HL-60/S4 treated with retinoic acid at 250 ng/mL for 4 days and 3 days (cell line): ENCODE results near the gene VAV3.

Experiments
- in situ Hi-C: fragments of 300-500 bp; cut with MboI; formaldehyde crosslinking; loops from 2 replicates; pipeline ENCODE4 v1.7.0; 2022; ENCODE audit warnings: low sequenced_read_pairs

The VAV3 gene

DNA sequence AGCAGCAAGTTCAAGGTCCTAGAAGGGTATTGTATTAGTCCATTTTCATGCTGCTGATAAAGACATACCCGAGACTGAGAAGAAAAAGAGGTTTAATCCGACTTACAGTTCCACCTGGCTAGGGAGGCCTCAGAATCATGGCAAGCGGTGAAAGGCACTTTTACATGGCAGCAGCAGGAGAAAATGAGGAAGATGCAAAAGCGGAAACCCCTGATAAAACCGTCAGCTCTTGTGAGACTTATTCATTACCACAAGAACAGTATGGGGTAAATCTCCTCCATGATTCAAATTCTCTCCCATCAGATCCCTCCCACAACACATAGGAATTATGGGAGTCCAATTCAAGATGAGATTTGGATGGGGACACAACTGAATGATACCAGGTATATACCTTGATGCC is 414.6 kb downstream of the VAV3 start:
- in situ Hi-C loops = no loop called here

DNA sequence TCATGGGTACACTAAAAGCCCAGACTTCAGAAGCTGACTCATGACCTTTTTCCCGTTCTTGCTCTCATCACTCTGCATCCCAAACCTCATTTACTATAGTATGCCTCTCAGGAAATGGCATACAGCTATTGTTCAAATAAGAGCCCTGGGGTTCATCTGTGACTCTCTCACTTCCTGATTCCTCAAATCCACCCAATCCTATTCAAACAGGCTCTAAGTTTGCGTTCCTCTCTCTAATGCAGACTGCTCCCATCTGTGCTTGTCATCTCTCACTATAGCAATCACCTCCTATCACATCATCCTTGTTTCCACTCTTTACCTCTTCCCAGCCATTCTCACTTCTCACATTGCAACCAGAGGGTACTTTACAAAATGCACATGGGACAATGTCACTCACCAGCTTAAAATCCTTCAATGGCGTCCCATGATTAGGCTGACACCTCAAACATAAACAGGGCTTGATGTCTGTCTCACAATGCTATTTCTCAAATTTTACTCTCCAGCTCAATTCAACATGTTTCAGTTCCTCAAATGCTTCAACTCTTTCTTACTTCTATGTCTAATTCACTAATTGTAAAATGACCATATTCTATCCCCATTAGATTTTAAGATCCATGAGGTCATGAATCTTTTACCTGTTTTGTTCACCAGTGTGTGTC is 415.7 kb downstream of the VAV3 start:
- in situ Hi-C loops = no loop called here

DNA sequence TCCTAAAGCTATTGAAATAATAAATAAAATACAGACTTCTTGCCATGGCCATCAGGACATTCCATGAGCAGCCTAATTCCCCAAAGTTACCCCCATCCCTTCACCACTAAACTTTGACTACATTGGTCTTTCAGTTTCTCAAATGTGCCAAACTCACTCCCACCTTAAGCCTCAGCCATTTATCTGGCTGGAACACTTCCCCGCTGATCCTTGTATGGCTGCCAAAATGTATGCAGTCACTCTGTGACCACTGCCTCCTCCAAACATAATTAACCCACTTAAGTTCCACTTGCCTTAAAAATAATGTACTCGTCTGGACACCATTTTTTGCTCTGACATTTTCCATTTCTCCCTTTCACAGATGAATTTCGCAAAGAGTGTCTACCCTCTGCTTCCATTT is 416.7 kb downstream of the VAV3 start:
- in situ Hi-C loops = no loop called here

DNA sequence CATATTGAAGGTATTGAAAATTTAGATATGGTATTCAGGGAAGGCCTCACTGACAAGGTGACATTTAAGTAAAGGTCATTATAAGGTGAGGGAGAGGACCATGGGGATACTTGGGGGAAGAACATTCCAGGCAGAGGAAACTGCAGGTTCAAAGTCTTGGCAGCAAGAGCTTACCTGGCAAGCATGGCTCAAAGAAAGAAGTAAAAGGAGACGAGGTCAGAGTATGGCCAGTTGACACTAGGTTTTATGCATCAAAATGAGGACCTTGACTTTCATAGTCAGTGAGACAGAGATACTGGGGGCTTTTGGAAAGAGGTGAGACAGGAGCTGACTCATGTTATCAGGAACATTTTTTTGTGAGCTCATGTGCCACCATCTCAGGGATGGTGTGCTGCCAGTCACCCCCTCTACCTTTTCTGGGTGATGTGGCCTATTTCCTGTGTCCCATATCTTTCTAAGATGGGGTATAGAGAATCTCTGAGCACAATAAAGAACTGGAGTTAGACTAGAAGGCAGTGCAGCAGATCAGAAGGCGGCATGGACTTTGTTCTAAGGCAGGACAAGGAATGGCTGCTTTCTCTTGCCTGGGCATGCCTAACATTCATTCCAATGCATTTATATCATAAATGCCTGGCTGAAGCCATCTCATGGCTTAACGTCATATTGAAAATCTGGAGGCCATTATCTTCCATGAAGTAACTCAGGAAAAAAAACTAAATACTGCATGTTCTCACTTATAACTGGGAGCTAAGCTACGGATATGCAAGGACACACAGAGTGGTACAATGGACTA is 417.4 kb downstream of the VAV3 start:
- in situ Hi-C loops = no loop called here

DNA sequence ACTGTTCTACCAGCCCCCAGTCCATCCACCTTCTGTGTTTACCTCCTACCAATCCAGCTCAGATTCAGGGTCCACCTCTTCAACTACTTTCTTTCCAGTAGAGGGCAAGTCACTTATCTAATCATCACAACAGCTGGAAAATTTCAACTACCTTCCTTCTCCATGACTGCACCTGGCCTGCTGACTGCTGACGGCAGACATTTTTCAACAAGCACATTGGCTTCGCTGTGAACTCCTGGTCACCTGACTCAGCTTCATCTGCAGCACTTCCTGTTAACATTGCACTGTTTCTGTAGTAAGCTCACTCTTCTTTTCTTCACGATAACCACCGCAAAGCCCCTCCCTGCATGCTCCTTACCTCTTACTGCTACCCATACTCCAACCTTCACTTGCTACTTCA is 418.4 kb downstream of the VAV3 start:
- in situ Hi-C loops = no loop called here

DNA sequence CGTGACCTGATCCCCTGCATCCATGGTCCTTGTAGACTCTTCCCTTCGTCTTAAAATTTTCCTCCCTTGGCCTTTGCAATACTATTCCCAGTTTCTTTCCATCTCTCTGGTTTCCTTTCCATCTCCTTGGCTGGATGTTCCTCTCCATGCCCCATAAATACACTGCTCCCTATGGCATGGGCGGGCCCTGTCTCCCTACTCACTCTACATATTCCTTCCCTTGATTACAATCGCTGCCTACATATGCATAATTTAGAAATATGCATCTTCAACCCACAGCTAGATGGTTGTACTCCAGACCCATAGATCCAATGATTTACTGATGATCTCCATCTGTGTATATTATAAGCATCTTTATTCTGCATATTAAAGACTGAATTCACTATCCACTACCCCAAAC is 419.1 kb downstream of the VAV3 start:
- in situ Hi-C loops = no loop called here

DNA sequence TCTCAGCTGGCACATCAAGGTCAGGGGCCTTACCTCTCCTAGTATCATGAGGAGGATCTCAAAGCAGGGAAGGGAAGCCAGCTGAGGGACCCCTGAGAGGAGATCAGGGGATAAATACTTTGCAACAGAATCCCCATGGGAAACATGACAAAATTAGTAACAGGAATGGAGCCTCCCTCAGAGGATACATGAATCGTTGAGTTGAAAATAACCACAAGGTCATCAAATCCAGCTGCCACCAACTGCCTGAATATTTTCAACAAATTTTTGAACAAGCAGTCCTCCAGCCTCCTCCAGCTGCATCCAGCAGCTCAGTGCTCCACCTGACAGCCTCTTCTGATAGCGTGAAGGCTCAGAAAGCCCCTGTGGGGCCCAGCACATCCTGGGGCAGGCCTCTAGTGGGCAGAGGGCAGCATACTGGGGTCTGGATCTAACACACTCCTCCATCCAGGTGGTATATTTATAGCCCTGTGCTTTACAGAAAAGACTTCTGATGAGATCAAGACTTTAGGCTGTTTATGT is 419.9 kb downstream of the VAV3 start:
- in situ Hi-C loops = no loop called here

DNA sequence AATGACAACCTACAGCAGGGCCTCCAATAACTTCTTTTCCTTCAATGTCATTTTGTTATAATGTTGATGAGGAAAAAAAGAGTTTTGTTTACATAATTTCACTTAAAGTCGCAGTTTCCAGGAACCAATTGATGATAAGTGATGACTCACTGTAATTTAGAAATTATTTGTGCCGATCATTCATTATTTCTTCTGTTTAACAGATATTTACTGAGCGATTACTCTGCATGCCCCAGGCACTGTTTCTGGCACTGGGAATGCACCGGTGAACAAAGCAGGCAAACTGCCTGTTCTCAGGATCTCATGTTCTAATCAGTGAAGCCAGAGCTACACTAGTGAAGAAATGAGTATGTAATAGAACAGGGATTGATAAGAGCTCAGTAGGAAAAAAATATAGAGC is 420.7 kb downstream of the VAV3 start:
- in situ Hi-C loops = no loop called here

DNA sequence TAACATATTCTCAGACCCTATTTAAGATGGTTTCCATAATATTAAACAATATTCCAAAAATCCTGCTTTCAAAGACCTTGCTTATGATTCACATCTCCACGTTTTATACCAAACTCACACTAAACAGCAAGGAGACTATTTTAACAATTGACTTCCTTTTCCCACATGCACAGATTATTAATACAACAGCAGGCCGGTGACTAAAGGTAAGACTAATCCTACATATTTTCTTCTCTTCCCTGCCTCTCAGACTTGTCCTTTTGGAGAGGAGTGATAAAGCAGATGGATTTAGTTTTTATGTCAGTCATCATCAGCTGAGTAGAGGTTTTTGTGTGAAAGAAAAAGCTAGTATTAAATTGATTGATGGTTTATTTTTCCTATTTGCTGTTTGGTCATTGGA is 423.6 kb downstream of the VAV3 start:
- in situ Hi-C loops = no loop called here

DNA sequence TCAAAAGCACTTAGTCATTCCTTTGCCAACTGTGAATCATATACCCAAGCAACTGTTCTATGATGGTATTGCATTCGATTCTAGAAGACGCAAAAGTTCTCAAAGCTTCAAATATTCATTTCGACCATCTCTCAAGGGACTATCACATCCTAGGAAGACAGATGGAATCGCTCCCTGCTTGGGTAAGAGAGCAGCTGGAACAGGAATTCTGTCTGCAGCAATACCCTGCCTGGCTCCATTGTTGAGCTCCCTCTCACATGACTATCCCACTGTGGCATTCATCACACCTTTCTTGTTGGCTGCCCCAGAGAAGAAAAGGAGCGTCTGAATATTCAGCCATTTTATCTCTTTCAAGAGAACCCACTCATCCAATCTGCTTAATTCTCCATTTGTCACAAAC is 426.5 kb downstream of the VAV3 start:
- in situ Hi-C loops = no loop called here

DNA sequence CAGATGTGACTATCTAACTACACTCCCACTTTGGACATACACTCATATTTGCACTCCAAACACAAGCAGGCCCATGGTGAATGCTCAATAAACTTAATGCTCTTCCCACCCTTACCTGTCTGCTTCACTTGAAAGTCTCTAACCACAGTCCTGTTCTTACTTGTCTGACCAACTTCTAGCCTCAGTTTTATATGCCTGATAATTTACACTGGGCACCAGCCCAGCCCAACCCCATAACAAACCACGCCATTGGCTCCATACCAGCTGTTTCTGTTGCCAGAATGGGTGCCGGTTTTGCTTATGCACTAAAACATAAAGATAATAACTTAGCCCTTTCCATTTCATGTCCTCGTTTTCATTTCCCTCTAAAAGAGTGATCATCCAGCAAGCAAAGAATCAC is 428.7 kb downstream of the VAV3 start:
- in situ Hi-C loops = no loop called here

DNA sequence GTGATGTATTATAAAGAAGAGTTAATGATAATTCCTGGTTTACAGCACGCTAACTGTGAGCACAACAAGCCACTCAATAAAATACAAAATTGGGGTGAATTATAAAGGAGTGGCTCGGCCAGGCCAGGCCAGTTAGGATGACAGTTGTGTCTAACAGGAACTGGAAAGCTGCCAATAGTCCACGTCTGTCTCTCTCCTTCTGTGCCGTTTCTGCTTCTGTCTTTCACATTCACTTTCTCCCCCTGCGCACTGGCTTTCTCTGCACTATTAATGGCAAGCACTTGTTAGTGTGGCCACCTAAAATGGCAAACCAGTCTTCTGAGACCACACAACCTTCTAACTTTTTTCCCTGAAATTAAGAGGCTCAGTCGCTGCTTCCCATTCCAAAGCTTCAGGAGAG is 429.9 kb downstream of the VAV3 start:
- in situ Hi-C loops = no loop called here

DNA sequence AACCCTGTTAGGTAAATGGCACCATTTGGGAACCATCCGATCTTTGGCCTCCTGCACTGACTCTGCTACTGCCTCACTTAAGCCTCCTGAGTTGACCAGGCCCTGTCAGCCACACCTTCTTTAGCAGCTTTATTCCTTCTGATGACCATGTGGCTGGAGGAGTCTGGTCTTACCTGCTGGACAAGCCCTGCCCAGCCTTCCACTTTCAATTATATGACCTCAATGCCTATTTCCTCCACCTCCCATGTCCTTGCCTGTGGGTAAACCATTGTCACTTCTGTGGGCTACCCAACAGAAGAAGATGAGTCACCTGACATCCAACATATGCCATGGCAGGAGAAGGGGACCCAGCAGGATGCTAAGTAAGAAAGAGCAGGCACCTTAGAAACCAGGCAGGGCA is 430.3 kb downstream of the VAV3 start:
- in situ Hi-C loops = no loop called here

DNA sequence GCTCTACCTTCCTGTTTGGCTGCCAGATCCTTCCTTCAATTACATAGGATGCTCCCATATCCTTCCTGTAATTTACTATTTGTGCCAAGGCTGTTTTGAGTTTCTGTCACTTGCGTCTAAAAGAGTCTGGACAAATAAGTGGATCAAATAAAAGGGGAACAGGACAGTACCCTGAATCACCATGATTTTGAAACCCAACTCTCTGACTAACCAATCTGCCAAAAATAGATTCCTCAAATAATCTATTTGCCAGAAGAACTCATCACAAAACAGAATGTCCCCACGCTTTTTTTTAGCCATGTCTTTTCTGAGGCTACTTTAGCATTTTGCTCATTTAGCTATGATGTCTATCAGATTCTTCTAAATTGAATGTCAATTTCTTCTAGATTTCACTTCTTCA is 431.5 kb downstream of the VAV3 start:
- in situ Hi-C loops = no loop called here

DNA sequence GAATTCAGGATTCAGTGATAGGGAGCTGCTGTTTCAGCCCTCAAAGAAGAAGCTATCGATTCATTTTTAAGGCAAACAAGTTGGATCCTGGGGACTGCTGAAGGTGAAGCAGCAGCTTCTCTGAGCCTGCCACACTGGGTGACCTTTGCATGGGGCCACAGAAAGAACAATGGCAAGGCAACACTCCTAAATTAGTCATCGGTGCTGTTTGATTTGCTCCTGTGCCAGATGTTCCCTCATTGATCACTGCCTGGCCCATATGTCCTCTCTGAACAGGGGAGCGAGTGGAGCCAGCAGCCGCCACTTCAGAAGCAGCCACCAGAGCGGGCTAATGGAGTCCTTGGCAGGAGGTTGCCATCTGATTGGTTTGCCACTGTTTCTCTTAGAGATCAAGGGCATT is 432.7 kb downstream of the VAV3 start:
- in situ Hi-C loops = no loop called here

DNA sequence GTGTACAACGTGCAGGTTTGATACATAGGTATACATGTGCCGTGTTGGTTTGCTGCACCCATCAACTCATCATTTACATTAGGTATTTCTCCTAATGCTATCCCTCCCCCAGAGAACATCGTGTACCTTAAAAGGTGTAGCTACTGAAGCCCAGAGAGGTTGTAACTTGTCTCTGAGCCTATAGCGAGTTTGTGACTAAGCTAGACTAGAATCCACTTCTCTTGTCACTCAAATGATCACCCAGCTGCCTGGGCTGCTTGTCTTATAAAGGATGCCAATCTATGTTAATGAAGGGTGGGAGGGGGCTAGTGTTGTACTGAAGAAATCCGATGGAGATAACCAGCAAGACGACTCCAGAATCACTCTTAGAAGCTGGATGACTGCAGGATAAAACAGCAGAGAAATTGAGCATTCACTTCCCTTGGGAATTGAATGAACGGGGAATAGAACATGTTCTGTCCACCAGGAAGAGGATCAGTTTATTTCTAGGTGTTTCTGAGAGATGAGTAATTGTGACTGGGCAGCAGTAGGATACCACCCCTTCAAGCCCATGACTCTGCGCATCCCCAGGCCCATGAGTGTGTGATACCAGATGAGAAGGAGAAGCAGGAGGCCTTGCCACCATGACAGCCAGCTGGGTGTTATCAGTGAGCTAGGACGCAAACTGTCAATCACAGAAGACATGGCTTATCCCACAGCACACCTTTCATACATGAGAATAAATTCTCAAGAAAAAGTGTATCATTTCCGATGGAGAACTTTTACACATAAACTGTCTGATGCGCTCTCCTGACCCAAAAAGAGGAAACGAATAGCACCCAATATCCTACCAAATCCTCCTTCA is 433.7 kb downstream of the VAV3 start:
- in situ Hi-C loops = no loop called here

DNA sequence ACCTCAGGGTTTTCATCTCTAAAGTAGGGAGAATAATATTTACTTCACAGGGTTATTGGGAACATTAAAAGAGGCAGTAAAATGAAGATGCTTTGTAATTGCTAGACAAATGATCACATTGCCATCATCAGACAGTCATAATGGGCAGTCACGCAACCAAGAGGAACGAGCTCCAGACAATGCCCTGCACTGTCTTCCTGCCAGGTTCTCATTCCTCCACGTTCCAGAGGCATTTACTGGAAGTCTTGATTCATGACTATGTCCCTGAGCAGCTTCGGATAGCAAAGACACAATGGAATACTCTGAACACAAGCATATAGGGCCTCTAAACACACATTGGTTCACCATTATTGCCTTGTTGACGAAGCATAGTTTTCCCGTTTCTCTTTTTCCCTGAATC is 434.4 kb downstream of the VAV3 start:
- in situ Hi-C loops = no loop called here

DNA sequence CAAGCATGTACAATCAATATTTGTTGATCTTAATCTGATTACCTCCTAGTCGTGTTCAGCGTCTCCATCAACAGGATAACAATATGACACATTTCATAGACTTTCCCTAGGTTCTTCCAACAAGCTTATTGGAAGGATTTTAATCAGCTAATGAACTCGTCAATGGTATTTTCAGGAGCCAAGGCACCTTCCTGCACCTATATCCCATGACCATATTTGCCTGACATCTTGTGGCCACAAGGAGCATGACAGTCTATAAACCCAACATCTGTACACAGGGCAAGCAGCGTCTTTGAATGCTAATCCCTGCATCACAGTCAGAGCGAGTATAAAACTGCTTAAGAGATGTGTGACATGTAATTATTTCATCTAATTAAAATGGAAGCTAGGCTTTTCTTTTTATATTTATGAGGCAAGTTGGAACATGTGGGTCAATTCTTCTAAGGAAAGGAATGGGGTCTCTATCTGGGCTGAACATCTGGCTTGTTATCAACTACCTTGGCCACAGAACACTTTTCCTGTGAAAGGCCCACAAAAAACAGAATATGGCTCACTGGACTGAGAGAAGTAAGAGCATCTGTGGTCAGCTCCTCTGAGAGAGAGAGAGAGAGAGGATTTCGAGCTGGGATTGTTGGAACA is 435.4 kb downstream of the VAV3 start:
- in situ Hi-C loops = no loop called here

DNA sequence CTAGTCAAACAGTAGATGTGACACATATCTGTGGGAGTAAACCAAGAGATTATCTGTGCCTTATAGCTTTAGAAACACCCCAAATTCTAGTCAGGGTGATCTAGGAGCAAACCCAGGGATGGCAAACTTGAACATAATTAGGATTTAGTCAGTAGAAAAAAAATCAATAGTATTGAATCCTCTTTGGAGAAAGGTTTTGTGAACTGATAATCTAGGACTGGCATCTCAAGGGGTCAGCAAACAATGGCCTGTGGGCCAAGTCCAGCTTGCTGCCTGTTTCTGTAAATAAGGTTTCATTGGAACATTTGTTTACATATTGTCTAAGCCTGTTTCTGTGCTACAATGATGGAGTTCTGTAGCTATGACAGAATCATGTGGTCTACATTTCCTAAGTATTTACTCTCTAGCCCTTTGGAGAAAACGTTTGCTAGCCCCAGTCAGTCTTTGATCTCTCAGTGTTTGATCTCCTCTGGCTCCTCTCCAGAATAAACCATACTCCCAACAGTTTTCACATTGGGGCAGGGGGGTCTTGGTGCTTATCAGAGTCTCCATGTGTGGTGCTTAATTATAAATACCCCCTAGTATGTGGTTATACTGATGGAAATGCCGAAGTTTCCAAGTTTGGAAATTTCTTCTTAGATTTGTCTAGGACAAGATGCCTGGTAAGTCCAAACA is 438.3 kb downstream of the VAV3 start:
- in situ Hi-C loops = no loop called here

DNA sequence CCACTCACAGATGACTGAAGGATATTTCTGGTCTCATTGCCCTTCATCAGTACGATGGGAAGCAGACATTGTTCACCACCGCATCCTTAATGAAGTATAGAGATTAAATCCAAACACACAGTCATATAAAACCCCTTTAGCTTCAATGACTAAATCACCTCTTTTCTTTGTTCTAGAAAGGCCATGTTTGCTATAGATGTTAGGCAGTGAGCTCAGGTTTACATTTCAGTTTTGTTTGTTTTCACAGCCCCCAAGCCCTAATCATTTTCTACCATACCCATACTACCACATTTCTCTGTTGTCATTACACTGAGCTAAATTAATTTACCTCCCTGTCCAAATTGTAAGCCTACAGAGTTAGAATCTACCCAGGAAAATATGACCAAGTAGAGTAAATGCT is 439.0 kb downstream of the VAV3 start:
- in situ Hi-C loops = no loop called here

DNA sequence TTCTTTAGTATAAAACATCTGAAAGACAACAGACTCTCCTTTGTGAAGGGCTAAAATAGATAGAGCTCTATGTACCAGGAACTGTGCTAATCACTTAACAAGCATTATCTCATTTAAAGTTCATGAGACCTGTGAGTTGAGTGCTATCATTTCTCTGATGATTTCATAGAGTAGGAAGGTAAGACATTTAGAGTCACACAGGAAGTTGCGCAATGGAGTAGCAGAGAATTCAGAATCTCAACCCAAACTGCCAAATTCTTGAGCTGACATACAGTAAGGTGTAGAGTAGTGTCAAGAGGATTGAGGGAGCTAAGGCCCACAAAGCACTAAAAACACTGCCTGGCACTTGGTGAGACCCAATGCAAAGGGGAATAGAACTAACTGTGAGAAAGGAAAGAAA is 439.8 kb downstream of the VAV3 start:
- in situ Hi-C loops = no loop called here
